Measurements from ENCODE around the gene CRELD2. TPM values are rescaled to one million over a fixed set of nuclear protein-coding genes. Genes with fewer than 3 reads are reported as not detected.

The CRELD2 gene
- total and polyA plus RNA-seq, 2 of the 13 experiments (the other 11 are each of a cell fraction or from before 2014, with no cell fraction given): 17.2 to 44.7 TPM

DNA sequence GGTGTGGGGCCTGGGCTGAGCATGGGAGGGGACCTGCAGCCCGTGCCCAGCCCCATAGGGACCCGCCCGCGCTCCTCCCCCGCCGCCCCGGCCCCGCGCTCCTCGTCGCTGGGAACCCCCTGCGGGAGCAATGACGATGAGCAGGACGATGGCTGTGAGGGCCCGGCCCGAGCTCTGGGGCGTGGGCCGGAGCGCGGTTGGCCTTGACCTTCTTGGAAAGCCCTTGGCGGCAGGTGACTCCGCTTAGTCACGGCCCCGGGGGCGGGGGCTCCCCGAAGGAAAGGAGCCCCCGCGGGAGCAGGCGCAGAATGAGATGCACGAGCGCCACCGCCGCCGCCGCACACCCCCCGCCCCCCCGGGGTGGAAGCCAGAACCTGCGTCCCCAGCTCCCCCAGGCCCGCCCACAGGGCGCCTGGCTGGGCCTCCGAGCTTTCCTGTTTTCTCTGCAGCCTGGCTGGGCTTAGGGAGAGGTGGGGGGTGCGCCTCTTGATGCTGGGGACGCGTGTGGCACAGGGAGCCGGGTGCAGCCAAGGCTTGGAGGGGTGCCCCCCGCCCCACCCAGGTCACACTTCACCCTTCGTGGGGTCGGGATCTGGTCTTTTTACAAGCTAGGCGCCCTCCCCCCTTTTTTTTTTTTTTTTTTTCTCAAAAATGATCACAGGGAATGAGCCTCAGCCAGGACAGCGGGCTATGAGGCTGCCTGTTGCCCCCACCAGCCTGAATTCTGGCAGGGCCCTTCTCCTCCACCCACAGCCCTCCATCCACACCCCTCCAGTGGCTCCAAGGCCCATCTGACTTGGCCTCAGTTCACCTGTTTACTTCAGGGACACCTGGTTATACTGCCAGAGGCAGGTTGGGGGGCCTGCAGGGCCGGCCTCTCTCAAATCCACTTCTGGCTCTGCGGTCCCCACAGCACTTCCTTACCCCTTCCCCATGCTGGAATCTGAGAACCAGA, 17.9 kb downstream of the CRELD2 start (continued):
- TF ChIP-seq, protein P1, sequence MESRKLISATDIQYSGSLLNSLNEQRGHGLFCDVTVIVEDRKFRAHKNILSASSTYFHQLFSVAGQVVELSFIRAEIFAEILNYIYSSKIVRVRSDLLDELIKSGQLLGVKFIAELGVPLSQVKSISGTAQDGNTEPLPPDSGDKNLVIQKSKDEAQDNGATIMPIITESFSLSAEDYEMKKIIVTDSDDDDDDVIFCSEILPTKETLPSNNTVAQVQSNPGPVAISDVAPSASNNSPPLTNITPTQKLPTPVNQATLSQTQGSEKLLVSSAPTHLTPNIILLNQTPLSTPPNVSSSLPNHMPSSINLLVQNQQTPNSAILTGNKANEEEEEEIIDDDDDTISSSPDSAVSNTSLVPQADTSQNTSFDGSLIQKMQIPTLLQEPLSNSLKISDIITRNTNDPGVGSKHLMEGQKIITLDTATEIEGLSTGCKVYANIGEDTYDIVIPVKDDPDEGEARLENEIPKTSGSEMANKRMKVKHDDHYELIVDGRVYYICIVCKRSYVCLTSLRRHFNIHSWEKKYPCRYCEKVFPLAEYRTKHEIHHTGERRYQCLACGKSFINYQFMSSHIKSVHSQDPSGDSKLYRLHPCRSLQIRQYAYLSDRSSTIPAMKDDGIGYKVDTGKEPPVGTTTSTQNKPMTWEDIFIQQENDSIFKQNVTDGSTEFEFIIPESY (CRISPR knock-in tag; IDR thresholded peaks at IDR 0.05): 0 out of 2 replicates have a peak, but pooled peaks have one; percentile 19
- TF ChIP-seq U2AF1 (optimal IDR thresholded peaks at IDR 0.05; ENCODE audit: low read depth, low read length) (no peak), MTA1 (CRISPR knock-in tag; IDR thresholded peaks at IDR 0.05; ENCODE audit: borderline replicate concordance) (no peak), SMC3 (IDR thresholded peaks at IDR 0.05; ENCODE audit: low read length) (no peak), BCL6 (CRISPR knock-in tag; IDR thresholded peaks at IDR 0.05) (peak; percentile 99), CENPT (CRISPR knock-in tag; IDR thresholded peaks at IDR 0.05; ENCODE audit: low read depth) (no peak), ZNF546 (CRISPR knock-in tag; conservative IDR thresholded peaks at IDR 0.05) (no peak), ESRRA (CRISPR knock-in tag; IDR thresholded peaks at IDR 0.05; ENCODE audit: low read depth) (no peak), RFX1 (IDR thresholded peaks at IDR 0.05) (no peak), HOXA3 (CRISPR knock-in tag; IDR thresholded peaks at IDR 0.05) (peak; percentile 83), CBX1 (IDR thresholded peaks at IDR 0.05; ENCODE audit: low read depth) (no peak), TCF12 (IDR thresholded peaks at IDR 0.05) (no peak), TCF12 (CRISPR knock-in tag; IDR thresholded peaks at IDR 0.05) (peak; percentile 79; the same call in 1 of the 2 replicates), ZNF709 (CRISPR knock-in tag; IDR thresholded peaks at IDR 0.05) (no peak), EED (CRISPR knock-in tag; IDR thresholded peaks at IDR 0.05) (no peak), ZNF350 (CRISPR knock-in tag; IDR thresholded peaks at IDR 0.05; ENCODE audit: borderline replicate concordance, low read depth) (no peak), NPAS2 (CRISPR knock-in tag; IDR thresholded peaks at IDR 0.05; ENCODE audit: borderline replicate concordance) (no peak), AGO2 (optimal IDR thresholded peaks at IDR 0.05; ENCODE audit: low read depth, low read length) (no peak), TRIM24 (CRISPR knock-in tag; IDR thresholded peaks at IDR 0.05) (no peak)
- TF ChIP-seq, protein P2, sequence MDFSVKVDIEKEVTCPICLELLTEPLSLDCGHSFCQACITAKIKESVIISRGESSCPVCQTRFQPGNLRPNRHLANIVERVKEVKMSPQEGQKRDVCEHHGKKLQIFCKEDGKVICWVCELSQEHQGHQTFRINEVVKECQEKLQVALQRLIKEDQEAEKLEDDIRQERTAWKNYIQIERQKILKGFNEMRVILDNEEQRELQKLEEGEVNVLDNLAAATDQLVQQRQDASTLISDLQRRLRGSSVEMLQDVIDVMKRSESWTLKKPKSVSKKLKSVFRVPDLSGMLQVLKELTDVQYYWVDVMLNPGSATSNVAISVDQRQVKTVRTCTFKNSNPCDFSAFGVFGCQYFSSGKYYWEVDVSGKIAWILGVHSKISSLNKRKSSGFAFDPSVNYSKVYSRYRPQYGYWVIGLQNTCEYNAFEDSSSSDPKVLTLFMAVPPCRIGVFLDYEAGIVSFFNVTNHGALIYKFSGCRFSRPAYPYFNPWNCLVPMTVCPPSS (IDR thresholded peaks at IDR 0.05): no peak
- TF ChIP-seq, protein P3, sequence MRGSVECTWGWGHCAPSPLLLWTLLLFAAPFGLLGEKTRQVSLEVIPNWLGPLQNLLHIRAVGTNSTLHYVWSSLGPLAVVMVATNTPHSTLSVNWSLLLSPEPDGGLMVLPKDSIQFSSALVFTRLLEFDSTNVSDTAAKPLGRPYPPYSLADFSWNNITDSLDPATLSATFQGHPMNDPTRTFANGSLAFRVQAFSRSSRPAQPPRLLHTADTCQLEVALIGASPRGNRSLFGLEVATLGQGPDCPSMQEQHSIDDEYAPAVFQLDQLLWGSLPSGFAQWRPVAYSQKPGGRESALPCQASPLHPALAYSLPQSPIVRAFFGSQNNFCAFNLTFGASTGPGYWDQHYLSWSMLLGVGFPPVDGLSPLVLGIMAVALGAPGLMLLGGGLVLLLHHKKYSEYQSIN (CRISPR knock-in tag; IDR thresholded peaks at IDR 0.05; ENCODE audit: borderline replicate concordance): no peak
- TF ChIP-seq, protein P4, sequence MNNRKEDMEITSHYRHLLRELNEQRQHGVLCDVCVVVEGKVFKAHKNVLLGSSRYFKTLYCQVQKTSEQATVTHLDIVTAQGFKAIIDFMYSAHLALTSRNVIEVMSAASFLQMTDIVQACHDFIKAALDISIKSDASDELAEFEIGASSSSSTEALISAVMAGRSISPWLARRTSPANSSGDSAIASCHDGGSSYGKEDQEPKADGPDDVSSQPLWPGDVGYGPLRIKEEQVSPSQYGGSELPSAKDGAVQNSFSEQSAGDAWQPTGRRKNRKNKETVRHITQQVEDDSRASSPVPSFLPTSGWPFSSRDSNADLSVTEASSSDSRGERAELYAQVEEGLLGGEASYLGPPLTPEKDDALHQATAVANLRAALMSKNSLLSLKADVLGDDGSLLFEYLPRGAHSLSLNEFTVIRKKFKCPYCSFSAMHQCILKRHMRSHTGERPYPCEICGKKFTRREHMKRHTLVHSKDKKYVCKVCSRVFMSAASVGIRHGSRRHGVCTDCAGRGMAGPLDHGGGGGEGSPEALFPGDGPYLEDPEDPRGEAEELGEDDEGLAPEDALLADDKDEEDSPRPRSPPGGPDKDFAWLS (CRISPR knock-in tag; IDR thresholded peaks at IDR 0.05; ENCODE audit: borderline replicate concordance): no peak

All from HepG2 (cell line).